Amygdala (tissue), 56 donors: ENCODE data around the gene MAGI2.
"Not testable (repeated sequence)": the region's sequence is repeated elsewhere in the genome, so short reads cannot be mapped to it uniquely, and the experiment has no call there.

ENCODE experiments used
- DNase-seq, 56 donors: peaks; one replicate each; lab custom pipeline; 2025; lab: John Stamatoyannopoulos, UW

The MAGI2 gene

DNA sequence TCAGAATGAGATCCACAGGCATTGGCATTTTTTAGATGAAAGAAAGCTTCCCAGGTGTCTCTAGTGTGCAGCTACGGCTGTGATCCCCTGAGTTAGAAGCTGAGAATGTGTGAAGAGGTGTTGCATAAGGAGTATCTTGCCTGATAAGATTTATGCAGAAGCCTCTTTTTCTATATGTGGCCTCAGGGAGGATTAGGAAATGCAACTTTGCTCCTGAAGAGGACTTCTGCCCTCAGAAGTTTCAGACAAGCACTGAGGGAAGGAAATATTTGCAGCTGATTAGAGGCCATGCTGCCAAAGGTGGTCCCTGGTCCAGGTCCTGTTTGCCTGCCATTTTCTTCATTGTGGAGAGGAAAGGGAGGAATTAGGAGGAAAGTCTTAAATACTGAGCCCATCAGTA, 1103.1 kb downstream of the MAGI2 start:
- no peak for DNase-seq

DNA sequence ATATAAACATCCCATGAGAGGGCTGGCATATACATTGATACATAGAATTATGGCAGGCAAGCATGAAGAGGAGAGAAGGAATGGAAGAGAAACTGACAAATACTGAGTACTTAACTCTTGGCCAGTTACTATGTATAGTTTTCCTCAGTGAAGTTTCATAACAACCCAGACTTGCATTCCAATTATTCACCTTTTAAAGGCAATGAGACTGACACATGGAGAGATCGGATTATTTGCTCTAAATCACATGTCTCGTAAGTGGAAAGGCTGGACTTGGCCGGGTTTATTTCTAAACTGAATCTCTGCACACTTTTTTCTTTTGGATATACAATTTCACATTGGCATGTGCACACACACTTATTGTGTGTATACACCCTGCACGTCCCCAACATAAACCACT, 1106.6 kb downstream of the MAGI2 start:
- no peak for DNase-seq

- no peak for DNase-seq
These were observed 1107.5 kb downstream of the MAGI2 start for GRCh38 chr7:78345979-78346378.

GRCh38 chr7:78345293-78345911, 1108.1 kb downstream of the MAGI2 start:
- no peak for DNase-seq

GRCh38 chr7:78334426-78334825, 1119.0 kb downstream of the MAGI2 start:
- no peak for DNase-seq

DNA sequence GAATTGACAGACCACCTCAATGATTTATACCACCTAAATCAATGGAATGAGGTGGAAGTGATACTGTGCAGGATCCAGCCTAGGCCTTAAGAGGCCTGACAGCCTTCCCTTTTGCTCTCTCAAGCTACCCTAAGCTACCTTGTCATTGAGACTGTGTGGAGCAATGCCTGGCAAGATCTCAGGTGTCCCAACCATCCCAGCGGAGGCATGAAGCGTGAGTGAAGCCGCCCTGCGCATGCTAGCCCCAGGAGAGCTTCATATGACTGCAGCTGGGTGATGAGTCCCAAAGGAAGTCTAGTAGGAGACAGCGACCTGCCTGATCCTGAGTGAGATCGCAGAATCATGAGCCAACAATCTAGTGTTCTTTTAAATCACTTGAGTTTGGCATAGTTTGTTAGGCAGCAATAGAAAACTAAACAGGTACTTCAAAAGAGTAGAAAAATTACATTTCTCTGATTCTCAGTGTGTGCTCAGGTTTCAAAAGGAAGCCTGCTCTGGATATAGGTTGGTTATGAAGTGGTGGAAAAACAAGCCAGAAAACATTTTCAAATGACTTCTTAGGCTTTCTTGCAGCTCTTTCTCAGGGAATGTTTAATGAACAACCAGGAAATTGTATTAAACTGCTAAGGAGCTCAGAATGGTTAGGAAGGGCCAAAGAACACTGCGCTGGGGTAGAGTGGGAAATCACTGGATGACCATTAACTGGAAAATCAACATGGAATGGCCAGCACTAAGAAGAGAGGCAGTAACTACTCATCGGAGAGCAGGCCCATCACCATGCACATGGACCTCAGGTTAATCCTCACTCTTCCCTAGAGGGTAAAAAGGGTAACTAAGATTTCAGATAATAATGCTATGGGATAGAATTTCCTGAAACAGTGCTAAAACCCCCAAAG, 1119.7 kb downstream of the MAGI2 start:
- DNase-seq, result no peak

GRCh38 chr7:78329001-78329655, 1124.3 kb downstream of the MAGI2 start:
- DNase-seq, result no peak

DNA sequence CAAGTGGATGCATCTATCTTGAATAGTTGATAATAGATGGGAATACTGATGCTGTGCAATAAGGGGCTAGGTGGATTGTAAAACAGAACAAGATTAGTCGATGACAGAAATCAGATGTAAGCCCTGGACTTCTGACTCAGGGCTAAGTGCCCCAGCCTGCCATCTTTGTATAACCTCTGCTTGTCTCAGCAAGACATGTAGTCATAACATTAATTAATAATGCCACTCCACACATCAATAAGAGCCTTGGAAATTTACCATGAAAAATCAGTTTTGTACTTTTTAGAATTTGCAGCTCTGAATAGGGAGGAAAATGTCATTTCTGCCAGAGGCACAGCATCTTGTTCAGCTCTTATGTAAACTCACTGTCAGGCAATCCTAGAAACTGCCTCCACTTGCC, 1125.7 kb downstream of the MAGI2 start:
- DNase-seq, result no peak

DNA sequence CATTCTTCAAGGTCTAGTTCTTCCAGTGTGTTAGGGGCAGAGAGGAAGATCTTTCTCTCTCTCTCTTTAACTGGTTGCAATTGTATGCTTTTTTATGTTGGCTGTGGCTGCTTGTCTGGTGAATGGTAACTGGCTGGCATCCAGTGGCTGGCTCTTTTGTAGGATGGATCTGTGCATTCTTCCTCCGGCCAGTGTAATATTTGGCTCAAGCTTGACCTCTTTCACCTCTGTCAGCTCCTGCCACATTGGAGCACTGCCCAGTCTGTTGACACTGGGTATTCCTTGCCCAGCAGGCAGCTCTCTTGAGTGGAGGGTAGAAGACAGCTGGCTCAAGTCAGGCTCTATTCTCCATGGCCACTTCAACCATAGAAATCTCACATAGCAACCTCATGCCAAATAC, 1126.6 kb downstream of the MAGI2 start:
- peak in 32 of 56 donors; percentile 1 to 71 (median 12) for DNase-seq

DNA sequence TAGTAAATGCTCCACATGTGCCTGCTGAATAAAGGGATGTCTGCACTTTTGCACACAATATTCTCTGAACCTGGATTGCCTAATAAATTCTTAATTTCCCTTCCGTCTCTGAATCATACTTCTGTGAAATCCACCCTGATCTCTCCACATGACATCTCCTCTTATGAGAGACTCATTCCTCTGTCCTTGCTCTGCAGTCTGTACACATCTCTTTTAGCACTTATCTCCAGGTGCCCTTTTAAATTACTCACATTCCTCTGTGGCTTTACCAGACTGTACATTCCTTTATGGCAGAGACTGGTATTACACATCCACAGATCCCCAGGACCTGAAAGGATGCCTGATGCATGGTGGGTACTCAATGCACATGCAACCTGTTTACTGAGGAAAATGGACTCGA, 1127.3 kb downstream of the MAGI2 start:
- no peak for DNase-seq

- DNase-seq, result no peak
These were observed 1130.3 kb downstream of the MAGI2 start for GRCh38 chr7:78323118-78323517.

GRCh38 chr7:78322231-78322630, 1131.2 kb downstream of the MAGI2 start:
- DNase-seq, result not testable (repeated sequence)

- no peak for DNase-seq
These were observed 1136.1 kb downstream of the MAGI2 start for GRCh38 chr7:78317371-78317770.

GRCh38 chr7:78316110-78316509, 1137.4 kb downstream of the MAGI2 start:
- DNase-seq, result no peak

DNA sequence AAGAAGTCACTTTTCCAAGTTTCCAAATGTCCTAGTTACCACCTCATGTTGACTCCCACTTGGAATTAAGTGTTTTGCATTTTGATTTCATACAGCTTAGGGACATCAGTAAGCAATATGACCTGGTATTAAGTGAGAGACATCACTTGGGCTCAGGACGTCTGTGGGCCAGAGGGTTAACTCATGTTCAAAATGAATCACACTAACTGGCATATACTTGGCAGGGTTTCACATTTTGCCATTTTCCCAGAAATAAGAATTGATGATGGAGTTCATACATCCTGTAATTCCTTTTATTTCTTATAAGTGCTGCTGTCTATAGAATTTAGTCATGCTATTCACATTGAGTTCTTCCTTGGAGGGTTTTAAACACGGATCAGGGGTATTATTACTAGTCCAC, 1138.3 kb downstream of the MAGI2 start:
- no peak for DNase-seq

DNA sequence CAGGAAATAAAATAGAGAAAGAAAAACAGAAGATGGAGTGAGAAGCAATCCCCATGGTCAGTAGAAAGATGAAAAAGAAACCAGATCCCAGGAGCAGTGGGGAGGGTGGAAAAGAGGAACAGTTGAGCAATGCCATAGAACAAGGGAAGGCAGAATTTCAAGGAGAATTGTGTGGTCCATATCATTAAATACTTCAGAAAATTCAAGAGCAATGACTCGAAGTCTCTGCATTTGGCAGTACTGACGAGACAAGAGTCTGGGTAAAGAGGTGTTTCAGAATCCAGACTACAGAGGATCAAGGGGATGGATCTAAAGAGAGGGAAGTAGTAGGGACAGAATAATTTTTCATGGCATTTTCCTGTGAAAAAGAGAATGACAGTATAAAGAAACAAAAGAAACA, 1142.3 kb downstream of the MAGI2 start:
- no peak for DNase-seq

DNA sequence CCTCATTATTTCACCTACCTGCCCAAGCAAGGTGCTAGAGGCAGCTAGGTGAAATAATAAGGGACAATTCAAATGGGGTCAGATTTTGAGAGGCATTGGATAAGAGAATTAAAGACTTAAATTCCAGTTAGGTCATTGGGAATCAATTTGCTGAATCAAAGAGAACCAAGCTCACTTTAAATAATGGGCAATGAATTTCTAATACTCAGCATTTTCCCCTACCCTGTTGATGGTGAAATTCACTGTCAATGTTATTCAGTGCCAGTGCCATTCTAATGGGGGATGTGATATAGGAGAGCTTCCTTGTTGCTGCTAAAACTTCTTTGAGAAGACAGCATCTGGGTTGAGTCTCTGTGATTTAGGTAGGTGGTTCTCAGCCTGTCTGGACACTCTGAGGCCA, 1145.6 kb downstream of the MAGI2 start:
- DNase-seq, result no peak

DNA sequence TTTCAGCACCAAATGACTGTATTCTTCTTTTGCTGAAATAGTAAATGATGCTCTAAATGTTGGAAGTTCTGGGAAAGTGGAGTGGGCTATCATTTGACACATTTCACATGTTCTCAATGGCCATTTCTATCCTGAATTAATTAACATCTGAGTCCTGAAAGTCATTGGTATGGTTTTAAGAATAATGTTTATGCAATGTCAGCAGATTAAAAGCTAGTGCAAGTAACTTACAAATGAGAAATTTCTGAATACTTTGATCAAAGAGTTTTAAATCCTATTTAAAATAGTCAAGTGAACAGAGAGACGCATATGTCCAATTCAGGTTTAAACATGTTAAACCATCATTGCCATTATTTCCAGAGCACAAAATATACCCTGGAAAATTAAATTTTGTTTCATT, 1146.8 kb downstream of the MAGI2 start:
- no peak for DNase-seq

DNA sequence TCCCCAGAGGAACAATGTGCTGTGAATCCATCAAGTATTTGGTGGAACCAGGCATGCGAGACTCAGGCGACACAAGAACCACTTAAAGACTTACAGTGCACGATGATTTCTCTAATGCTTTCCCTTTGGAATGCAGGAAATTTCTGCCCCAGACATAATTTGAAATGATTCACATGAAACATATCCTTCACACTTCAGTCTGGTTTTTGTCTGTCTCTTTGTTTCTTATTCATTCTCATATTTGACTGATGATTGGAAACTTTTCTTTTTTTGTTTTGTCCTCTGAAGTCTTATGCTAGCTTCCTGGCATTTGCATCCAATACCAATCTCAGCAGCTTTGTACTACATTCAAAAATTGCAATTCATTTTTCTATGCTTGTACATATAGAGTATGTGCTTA, 1152.1 kb downstream of the MAGI2 start:
- DNase-seq, result no peak

- DNase-seq, result no peak
These were observed 1154.4 kb downstream of the MAGI2 start for GRCh38 chr7:78299088-78299487.

- no peak for DNase-seq
These were observed 1156.7 kb downstream of the MAGI2 start for GRCh38 chr7:78296644-78297371.
